ENCODE results near the gene SH3RF1.

The SH3RF1 gene

GRCh38 chr4:169250796-169251195, 20.0 kb downstream of the SH3RF1 start:
- DNase-seq: no peak

GRCh38 chr4:169249999-169250398, 20.8 kb downstream of the SH3RF1 start:
- no peak for DNase-seq

GRCh38 chr4:169249214-169249973, 21.4 kb downstream of the SH3RF1 start:
- DNase-seq: no peak

- DNase-seq: no peak
These were observed 22.1 kb downstream of the SH3RF1 start for GRCh38 chr4:169248645-169249044.

GRCh38 chr4:169246957-169247396, 23.8 kb downstream of the SH3RF1 start:
- no peak for DNase-seq

GRCh38 chr4:169246279-169246678, 24.5 kb downstream of the SH3RF1 start:
- DNase-seq: no peak

- no peak for DNase-seq
These were observed 25.7 kb downstream of the SH3RF1 start for GRCh38 chr4:169245061-169245460.

- DNase-seq: no peak
These were observed 26.7 kb downstream of the SH3RF1 start for GRCh38 chr4:169243825-169244609.

GRCh38 chr4:169241464-169241863, 29.3 kb downstream of the SH3RF1 start:
- no peak for DNase-seq

- no peak for DNase-seq
These were observed 31.4 kb downstream of the SH3RF1 start for GRCh38 chr4:169239221-169239905.

- no peak for DNase-seq
These were observed 32.3 kb downstream of the SH3RF1 start for GRCh38 chr4:169238445-169238844.

- DNase-seq: no peak
These were observed 33.7 kb downstream of the SH3RF1 start for GRCh38 chr4:169236873-169237626.

- DNase-seq: no peak
These were observed 34.7 kb downstream of the SH3RF1 start for GRCh38 chr4:169236078-169236477.

GRCh38 chr4:169234137-169234855, 36.5 kb downstream of the SH3RF1 start:
- no peak for DNase-seq

- DNase-seq: no peak
These were observed 37.1 kb downstream of the SH3RF1 start for GRCh38 chr4:169233691-169234090.

GRCh38 chr4:169231647-169232262, 39.0 kb downstream of the SH3RF1 start:
- no peak for DNase-seq

GRCh38 chr4:169229571-169230028, 41.2 kb downstream of the SH3RF1 start:
- no peak for DNase-seq

GRCh38 chr4:169228076-169228475, 42.7 kb downstream of the SH3RF1 start:
- DNase-seq: no peak

GRCh38 chr4:169226565-169226964, 44.2 kb downstream of the SH3RF1 start:
- no peak for DNase-seq

GRCh38 chr4:169225812-169226211, 44.9 kb downstream of the SH3RF1 start:
- DNase-seq: no peak

GRCh38 chr4:169225058-169225751, 45.6 kb downstream of the SH3RF1 start:
- DNase-seq: no peak

All from CD4-positive, alpha-beta T cell treated with Interleukin-12 subunit alpha and Interleukin-12 subunit beta, for 1 hour (primary cell).